Fibroblast of upper back skin (primary cell): ENCODE results near the gene EYA4.
A peak's percentile ranks its signal among the peaks of the same experiment; 100 is the strongest.

Experiments
- DNase-seq: peaks from one replicate; pipeline ENCODE4 v3.0.0-alpha.2; 2013

EYA4 gene

DNA sequence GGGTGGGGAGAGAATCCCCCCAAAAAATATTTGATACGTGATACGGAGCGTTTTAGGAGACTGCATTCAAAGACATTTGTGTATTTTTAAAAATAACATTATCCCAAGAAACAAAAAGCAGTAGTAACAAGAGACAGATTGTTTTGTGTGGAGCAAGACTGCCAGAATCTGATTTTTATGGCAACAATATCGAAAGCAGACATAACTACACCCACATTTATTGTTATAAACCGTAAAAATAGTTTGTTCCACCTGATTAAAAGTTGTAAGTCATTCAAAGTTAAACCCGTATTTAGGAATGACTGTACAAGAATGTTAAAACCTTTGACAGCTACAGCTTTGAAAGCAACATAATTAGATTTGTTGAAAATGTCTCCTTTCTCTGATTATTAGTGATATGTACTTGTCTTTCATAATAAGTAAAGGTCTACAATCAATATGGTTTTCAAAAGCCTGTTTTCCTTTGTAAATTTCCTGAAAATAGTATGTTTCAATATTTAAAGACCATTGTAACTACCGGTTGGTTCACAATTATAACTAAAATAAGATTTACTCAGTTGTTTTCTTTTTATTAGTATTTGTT, 2.7 kb downstream of the EYA4 start:
- no peak for DNase-seq

DNA sequence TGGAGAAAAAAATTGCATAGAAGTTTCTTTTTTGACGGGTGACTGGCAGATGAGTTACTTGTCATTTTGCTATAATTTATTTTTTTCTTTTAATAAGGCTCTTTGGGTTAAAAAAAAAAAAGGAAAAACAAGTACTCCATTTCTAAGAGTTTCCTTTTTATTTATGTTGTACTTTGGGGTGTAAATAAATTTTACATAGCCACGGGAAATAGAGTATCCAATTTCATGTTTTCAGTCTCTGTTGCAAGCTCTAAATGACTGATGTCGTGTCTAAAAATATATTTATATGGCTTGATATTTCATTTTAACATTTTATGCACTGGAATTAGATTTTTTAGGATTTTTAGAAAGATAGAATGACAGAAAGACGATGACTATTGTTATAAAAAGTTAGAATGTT, 3.4 kb downstream of the EYA4 start:
- DNase-seq, result no peak

DNA sequence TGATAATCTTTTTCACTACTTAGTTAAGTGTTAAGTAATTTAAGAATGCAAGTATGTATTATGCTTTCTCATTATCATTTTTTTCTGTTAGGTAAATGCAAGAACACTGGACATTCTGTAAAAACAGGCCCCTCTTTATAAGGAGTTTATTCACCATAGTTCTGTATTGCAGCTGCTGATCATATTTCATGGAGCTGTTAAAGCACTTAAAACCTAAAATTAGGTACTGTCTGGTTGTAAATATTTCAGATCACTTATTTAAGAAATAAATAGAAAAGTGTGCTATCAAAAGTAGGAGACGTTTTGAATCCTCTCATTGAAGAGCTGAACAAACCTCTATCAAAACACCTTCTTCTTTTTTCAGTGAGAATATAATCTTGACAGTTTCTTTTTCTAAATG, 3.9 kb downstream of the EYA4 start:
- no peak for DNase-seq

DNA sequence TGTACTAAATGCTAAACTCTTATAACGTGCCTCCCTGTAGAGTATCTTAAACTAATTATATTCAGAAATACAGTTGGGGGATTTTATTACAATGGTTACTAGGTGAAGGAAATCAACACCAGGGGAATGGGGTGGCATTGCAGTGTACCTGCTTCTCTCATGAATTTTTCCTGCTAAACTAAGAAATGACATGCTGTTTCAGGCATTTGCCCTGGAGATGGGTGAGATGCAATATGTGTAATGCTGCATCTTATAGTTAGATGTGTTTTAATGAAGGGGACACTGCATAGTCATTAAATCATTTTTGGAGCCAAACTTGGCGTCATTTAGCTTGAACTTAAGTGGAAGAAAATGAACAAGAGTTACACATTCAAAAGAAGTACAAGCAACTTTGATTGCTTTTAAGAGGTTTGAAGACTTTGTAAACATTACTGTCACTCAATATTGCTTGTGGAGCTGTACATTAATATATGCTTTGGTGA, 4.3 kb downstream of the EYA4 start:
- no peak for DNase-seq

DNA sequence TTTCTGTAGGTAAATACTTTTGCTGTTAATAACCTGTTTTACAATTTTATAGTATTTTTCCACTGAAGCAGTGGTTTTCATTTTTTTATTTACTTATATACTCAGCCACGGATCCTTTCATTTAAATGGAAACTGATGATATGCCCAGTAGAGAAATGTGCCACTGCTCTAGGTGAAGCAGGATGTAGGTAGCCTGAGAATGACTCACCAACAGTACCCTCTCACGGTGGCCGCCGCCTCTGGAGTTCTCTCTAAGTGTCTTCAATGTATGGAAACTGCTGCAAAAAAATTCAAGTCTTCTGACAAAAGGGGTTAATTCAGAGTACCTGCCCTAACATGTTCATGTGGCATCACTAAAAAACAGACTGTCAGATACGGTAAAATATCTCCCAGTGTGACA, 6.4 kb downstream of the EYA4 start:
- DNase-seq, result no peak

DNA sequence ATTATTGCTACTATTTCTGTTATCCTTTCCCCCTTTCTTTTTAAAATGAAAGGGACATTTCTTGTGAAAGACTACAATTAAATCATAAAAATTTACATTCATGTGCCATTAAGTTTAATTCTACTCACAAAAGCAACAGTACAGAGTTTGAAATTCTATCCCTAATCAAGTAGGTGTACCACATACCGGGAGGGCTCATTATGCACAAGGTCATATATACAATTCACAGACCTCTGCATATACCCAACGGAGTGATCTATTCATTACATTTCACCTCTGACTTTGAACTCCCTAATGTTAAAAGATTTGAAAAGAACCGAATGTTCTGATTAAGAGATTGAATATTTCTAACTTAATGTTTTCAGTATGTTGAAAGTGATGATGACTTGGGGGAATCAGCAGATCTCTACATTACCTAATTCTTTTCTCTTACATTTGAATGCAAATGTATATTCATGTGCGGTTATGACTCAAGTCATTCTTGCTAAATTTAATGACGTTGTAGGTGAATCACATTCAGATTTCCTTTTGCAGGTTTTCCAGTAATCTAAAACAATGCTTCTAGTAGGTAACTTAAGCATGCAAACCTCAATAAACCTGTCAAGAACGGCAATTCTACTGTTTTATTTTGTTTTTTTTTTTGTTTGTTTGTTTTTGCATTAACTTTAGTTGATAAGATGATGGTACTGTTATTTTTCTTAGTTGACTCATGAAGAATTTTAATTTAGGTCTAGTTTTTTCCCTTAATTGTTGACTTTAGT, 7.3 kb downstream of the EYA4 start:
- DNase-seq, result peak; percentile 64

DNA sequence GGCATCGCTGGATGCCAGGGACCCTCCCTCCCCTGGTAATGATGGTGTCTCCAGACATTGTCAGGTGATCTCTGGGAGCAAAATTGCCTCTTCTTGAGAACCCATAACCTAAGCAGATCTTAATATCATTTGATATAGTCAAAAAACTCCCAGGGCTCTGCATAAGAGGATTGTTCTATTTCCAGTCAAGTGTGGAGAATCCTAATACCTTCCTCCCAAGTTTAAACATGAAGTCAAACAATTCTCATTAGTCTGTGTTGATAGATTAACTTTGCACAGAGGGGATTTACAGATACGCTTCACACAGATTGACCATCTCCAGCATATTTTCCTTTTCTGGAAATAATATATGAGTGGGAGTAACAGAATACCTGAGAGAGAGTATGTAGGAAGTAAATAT, 10.5 kb downstream of the EYA4 start:
- no peak for DNase-seq

DNA sequence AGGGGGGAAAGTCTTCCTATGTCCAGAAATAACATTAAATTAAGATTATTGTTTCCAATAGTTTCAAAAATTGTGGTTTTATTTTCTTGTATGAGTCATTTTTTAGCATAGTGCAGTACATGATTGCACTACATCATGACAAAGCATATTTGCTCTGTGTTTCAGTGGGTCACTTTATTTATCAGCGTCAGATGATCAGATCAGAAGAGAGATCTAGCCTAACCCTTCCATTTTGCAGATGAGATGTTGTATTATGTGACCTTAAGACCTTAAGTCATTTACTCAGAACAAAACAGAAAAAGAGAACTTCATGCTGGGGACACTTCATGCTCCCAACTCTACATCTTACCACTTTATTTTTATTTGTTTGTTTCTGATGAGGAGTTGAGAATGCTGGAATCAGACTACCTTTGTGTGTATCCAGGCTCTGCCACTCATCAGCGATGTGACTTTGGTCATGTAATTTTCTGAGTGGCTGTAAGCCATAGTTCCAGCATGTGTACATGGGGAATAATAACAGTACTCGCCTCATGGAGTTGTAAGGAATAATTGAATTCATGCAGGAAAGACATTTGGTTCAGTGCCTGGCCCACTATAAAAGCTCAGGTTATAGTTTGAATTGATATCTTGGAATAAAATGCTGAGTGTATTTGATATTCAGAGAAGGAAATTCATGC, 13.5 kb downstream of the EYA4 start:
- peak; percentile 44 for DNase-seq

DNA sequence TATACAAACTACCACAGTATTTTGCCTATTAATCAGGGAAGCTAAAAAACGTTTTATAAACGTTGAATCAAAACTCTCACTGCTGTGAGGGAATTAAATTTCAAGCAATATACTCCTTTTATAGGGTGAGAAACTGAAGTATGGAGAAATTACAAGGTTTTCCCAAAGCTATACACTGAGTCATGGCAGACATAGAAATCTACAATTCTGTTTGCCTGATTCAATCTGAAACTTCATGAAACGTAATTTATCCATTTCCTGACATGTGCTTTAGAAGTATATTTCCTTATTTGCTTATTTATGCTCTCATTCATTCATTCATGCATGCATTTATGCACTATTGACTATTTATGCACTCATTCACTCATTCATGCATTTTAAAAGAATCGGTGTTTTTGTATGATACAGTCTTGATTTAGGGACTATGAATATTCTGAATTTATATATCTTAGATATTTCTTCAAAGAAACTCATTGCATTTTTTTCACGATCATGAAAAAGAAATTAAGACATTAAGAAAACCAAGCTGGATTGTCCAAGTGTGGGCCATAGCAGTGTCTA, 16.5 kb downstream of the EYA4 start:
- no peak for DNase-seq

DNA sequence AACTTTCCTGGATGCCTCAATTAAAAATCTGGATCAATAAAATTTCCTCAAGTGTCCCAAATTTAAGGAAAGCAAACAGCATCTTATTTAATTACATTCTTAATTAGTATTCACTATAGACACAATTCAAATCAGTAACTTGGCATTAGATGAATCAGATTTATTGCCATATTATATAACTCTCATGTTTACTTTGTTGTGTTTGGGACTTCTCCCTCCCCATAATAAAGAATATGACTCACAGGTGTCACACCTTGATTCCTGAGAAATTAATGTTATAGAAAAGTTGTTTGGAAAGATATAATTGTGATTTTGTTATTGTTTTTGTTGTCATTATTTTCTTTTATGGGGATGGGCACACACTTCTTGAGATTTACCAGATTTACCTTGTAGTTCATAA, 18.4 kb downstream of the EYA4 start:
- DNase-seq, result no peak

DNA sequence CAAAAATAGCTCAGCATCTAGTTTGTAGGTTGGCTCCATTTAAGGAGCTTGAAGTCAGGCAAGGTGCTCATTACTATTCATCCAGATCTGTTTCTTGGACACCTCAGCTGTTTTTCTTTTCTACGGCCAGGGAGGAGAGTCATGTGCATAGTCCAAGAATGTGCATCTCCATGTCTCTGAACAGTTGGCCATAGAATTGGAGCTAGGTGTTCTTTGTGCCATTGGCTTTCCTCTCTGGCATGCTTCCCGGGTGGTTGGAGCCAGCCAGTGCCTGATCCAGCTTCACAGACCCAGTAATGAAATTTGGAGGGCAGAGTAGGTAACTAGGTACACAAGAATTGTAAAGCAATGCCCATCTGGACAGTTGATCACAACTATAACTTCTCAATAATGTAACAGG, 21.6 kb downstream of the EYA4 start:
- DNase-seq, result no peak

DNA sequence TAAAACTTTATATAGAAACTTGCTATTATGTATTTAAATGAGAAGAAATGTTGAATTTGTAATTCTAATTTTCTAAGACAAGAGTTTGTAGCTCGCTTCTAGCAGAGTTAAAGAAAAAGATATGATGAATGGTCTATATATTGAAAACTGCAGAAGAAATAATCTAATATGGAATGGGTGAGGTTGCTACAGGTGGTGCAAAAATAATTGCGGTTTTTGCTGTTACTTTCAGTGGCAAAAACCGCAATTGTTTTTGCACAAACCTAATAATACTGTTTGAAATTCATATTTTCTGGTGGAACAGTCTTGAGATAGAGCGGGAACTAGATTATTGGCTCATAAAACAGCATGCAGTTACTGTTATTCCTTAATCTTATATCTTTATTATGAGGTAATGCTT, 23.9 kb downstream of the EYA4 start:
- DNase-seq, result no peak

DNA sequence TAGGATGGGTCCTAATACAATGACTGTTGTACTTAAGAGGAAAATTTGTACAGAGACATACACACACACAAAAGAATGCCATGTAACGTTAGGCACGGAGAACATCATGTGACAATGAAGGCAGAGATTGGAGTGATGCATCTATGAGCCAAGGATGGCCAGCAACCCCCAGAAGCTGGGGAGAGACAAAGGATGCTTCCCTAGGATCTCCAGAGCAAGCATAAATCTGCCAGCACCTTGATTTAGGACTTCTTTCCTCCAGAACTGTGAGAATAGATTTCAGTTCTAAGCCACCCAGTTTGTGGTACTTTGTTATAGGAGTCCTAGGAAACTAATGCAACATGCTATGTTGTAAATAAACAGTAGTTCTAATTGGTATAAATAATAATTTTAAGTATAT, 25.0 kb downstream of the EYA4 start:
- DNase-seq, result no peak

DNA sequence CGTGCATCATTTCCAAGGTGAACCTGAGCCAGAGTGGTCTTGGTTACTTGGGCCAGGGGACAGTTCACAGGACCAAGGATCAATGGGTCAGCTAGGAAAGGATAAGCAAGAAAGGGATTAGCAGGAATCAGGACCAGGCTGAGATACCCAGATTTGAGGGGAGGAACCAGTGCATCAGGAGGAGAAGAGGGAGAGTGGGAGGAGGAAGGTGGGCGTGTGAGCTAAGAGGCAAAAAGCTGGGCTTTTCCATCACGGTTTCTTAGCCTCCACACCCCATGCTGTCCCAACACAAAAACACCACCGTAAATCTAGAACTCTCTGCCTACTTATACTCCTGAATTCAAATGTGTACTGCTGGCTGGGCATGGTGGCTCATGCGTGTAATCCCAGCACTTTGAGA, 27.5 kb downstream of the EYA4 start:
- no peak for DNase-seq

DNA sequence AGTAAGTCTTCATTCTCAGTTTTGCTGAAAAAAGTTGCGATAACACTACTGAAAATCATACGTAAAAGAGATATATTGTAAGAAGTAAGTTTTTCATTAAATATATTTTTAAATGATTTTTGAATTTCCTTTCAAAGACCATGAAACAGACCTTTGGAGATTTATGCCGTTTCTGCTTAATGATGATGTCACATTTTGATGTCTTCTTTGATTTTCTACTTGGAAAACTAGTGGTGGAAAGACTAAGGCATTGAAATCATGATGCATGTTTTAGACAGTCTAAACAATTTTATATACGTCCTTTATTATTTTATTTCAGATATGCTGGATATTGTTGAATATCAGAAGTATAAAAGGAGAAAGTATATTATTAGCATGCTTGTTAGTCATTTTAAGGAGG, 33.7 kb downstream of the EYA4 start:
- DNase-seq, result no peak

DNA sequence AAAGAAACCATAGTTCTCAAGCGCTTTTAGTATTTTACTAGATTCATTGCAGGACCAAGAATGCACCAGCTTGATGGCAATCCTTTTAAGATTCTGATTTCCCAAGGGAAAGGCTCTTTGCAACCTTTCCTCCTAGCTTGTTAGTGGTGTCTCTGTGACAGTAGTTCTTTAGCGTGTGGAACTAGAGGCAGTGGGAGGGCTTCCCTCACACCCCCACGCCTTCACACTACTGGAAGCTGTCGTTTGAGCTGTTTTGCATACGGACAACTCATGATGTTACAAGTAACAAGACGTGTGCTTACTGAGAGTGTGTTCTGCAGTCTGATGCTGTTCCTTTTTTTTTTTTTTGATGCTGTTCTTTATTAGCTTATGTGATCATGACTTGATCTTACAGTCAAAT, 34.1 kb downstream of the EYA4 start:
- no peak for DNase-seq

DNA sequence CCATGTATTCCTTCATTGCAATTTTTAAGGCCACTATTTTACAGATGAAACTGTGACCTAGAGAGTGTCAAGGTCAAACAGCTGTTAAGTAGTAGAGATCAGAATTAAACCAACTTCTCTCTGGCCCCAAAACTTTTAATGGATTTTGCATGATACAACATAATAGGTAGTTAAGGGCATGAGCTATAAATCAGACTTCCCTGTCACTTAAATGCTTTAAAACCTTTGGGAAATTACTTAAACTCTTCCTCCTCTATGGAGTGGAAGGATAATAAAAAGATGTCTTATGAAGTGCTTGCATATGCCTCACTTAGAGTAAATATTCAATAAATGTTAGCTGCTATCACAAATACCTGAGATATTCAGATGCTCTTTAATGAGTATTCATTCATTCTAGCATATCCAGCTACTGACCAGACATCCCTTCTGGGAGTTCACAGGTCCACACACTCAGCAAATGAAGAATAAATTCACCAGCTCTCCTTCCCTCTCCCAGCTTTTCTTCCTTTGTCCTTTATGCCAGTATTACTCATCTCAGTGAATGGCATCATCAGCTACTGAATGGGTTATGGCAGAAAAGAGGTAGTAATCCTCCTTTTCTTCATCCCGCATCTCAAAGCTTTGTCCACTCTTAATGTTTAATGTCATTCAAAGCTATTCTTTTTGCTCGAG, 36.2 kb downstream of the EYA4 start:
- no peak for DNase-seq

DNA sequence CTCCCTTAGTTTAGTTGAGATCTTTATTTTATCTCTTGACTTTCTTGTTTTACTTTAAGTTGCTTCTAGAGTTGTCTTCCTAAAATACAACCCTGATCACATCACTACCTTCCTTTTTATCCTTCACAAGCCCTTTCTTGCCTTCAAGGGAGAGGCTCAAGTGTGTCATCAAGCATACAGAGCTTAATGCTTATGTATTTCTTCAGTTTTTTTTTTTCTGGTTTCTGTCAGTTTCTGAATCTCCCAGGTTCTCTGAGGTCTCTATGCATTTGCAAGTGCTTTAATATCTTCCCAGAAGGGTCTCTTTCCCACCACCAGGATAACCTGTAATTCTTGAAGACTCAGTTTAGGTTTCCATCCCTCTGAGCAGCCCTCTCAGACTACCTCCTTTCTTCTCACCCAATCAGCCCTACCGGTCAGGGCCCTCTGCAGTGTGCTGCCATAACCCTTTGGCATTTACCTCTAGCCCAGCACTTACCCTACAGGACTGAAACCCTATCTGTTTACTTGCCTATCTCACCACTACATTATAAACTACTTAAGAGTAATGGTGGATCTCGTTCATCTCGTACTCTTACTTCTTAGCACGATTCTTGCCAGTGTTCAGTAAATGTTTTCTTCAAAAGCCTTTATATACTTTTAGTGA, 36.9 kb downstream of the EYA4 start:
- no peak for DNase-seq

DNA sequence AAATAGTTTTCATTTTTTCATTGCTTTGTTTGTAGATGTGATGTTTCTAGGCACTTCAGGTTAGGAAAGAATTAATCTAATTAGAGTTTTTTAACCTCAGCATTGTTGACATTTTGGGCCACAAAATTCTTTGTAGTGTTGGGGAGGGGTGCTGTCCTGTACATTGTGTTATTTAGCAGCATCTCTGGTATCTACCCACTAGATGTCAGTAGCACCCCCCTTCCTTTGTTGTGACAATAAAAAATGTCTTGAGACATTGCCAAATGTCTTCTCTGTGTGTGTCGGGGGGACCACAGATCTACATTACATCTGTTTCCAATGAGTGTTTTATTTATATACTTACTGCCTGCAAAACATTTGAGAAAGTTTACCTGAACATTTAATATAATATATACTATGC, 45.6 kb downstream of the EYA4 start:
- DNase-seq, result peak; percentile 20

DNA sequence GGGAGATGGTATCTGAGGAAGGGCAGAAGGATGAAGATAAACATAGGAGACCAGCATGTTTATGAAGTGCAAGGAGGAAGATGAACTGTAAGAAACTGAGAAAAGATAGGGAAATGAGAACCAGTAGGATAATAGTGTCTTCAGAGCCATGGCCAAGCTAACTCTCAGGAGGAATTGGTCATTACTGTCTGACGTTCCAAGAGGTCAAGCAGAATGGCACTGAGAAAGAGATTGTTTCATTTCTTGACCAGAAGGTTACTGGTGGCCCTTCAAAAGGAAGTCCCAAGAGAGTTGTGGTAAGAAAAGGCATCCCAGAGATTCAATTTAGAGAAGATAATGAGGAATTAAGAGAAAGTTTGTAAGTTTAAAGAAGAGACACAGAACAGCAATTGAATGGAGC, 47.5 kb downstream of the EYA4 start:
- no peak for DNase-seq

DNA sequence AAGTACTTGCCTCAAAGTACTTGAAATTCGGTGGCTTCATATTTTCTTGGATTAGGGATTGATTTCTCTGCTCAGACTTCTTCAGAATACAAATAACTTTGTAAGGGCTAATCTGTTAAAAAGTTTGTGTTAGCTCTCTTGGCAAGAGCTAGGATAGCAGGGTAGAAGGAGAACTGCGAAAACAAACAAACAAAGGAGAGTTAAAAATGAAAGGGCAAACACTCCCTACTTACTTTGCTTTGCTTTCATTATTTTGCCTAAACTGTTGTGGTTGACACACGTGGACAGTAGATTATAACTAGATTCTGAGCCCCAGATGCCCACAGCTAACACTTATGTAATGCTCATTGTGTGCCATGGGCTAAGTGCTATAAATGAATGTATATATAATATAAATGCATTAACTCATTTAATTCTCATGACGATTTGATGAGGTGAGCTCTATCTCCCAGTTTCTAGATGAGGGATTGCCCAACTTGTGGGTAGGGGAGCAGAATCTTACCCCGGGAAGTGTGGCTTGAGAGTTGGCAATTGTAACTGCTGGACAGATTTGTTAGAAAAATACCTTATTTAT, 48.7 kb downstream of the EYA4 start:
- no peak for DNase-seq

DNA sequence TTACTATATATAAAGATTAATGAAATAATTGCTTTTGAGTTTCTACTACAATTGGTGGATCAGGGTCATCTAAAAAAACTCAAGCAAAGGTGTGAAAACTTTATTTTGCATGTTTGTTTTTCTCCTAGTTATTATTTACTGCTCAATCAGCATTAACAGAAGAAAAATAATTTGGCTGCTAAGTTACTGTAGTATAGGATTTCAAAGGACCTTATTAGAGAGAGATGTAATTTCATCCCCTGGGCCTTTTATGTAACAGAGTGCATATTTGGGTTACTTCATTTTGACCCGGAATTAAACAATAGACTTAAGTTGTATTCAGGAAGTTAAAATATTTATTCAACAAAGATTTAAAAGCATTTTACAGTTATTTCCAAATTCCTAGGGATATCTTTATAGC, 49.8 kb downstream of the EYA4 start:
- DNase-seq, result no peak

DNA sequence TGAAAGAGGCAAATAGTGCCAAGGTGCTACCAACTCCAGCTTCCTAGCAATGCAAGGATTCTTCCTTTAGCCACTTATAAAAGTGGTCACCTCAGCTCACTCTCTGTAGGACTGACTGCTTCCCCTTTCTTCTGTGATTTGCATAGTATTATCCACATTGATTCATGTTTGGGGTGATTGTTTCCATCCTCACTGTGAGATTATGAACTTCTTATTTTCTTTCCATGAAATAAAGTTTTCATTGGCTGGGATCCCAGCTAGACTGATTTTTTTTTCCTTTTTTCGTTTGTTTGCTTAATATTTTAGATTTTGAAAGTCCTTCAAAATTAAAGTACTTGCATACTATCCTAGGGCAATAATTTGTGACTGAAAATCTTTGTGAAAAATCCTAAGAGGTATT, 50.5 kb downstream of the EYA4 start:
- no peak for DNase-seq
